ENCODE data around the gene BAG1.

- TF ChIP-seq POLR2AphosphoS5 (IDR thresholded peaks at IDR 0.05) (no peak), CTCF (IDR thresholded peaks at IDR 0.05) (no peak), EP300 (IDR thresholded peaks at IDR 0.05) (no peak), POLR2A (IDR thresholded peaks at IDR 0.05) (no peak)
Observed at GRCh38 chr9:33273972-33274328, 9.4 kb upstream of the BAG1 start.

Data from gastroesophageal sphincter (tissue), 3 donors.